ENCODE data around the gene FRYL.
"Not testable (repeated sequence)": the region's sequence is repeated elsewhere in the genome, so short reads cannot be mapped to it uniquely, and the experiment has no call there.

GRCh38 chr4:48800155-48800554 lies 20.1 kb upstream of the FRYL start:
- not testable (repeated sequence) for TF ChIP-seq CTCF (IDR thresholded peaks at IDR 0.05 in 2 of 3, conservative IDR thresholded peaks at IDR 0.05 in 1 of 3; ENCODE audit: borderline replicate concordance in 1 of 3, insufficient read depth in 1 of 3, low read depth in 2 of 3, low read length in 2 of 3); POLR2AphosphoS5 (IDR thresholded peaks at IDR 0.05; ENCODE audit: low read depth, low read length); EGR1 (IDR thresholded peaks at IDR 0.05; ENCODE audit: low read depth); EZH2 (IDR thresholded peaks at IDR 0.05); ZFX (IDR thresholded peaks at IDR 0.05); RAD21 (IDR thresholded peaks at IDR 0.05; ENCODE audit: low read depth)

All from HCT116 (cell line).